Motor neuron (in vitro differentiated cells): ENCODE results near the gene OR5A1. TPM values are rescaled to one million over a fixed set of nuclear protein-coding genes. Genes with fewer than 3 reads are reported as not detected.

Experiments used
- total RNA-seq, 8 experiments: library from RNA; unstranded; fragments of 300-600 nt; gene quantifications; 2 replicates each; pipeline versions ENCODE4 v1.2.3 to v1.2.4, GENCODE V29; 2022

Gene OR5A1
- total RNA-seq, 8 experiments from 2014 or later, result 0.05 to 0.33 (median 0.10) TPM; not detected in 3

Other genes starting within 250 kb of the OR5A1 start
- gene MPEG1, start 223.5 kb upstream of the OR5A1 start, total RNA-seq, result 1 to 10 TPM in 2 of 8 experiments, under 1 TPM in 5, not detected in 1; 0.15 to 1.4 (median 0.90) TPM
- under 1 TPM in 6 of 8 experiments, not detected in 2; under 0.01 to 0.43 (median 0.05) TPM for gene OR5AN1, start 77.6 kb upstream of the OR5A1 start, total RNA-seq
- under 1 TPM in 6 of 8 experiments, not detected in 2; 0.04 to 0.52 (median 0.12) TPM for gene OR5A2, start 10.1 kb upstream of the OR5A1 start, total RNA-seq
- under 1 TPM in 1 of 8 experiments, not detected in 7; 0.57 TPM for gene OR4D6, start 20.5 kb downstream of the OR5A1 start, total RNA-seq
- under 1 TPM in 2 of 8 experiments, not detected in 6; 0.14 to 0.43 TPM for gene OR4D10, start 36.8 kb downstream of the OR5A1 start, total RNA-seq
- under 1 TPM in 5 of 8 experiments, not detected in 3; 0.21 to 0.66 (median 0.36) TPM for gene OR4D11, start 67.1 kb downstream of the OR5A1 start, total RNA-seq
- under 1 TPM in 6 of 8 experiments, not detected in 2; 0.05 to 1.00 (median 0.29) TPM for gene OR4D9, start 75.1 kb downstream of the OR5A1 start, total RNA-seq
- 10 to 100 TPM; 21.4 to 52.2 (median 33.2) TPM for gene OSBP, start 179.3 kb downstream of the OR5A1 start, total RNA-seq
- gene PATL1, start 232.6 kb downstream of the OR5A1 start, total RNA-seq, result 10 to 100 TPM in 6 of 8 experiments, 1 to 10 TPM in 2; 8.4 to 26.2 (median 14.1) TPM